22Rv1 (cell line): ENCODE results near the gene OR5K3.

Experiments used
- H3K27ac ChIP-seq: fragments of 450-650 bp; 2 replicates; pipeline ENCODE4 v1.5.1; 2017
- ZFX ChIP-seq: fragments of 450-650 bp; IDR thresholded peaks from 2 replicates; pipeline ENCODE4 v1.6.1; 2017; ENCODE audit warnings: antibody characterized with exemption, borderline replicate concordance
- TF ChIP-seq, protein P1 (sequence below): fragments of 450-650 bp; IDR thresholded peaks from 2 replicates; pipeline ENCODE4 v1.5.1; 2017; ENCODE audit warnings: mild to moderate bottlenecking

Gene OR5K3

DNA sequence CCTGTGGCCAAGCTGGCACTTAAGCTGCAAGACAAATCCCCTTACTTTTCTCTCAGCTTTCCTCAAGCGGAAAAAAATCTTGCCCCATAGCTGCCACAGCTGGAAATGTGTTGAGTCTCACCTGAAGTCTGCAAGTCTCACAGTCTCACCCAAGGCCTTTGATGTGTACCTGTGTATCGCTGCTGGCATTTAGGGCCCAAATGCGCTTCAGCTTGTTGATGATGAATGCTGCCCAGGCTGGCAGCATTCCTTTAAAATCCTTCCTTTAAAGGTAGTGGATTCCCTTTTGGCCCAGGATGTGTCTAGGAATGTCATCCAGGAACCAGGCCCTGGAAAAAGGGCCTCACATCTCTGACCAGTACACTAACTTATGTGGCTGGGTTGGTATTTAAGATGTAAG lies 29.8 kb upstream of the OR5K3 start:
- TF ChIP-seq, protein P1, sequence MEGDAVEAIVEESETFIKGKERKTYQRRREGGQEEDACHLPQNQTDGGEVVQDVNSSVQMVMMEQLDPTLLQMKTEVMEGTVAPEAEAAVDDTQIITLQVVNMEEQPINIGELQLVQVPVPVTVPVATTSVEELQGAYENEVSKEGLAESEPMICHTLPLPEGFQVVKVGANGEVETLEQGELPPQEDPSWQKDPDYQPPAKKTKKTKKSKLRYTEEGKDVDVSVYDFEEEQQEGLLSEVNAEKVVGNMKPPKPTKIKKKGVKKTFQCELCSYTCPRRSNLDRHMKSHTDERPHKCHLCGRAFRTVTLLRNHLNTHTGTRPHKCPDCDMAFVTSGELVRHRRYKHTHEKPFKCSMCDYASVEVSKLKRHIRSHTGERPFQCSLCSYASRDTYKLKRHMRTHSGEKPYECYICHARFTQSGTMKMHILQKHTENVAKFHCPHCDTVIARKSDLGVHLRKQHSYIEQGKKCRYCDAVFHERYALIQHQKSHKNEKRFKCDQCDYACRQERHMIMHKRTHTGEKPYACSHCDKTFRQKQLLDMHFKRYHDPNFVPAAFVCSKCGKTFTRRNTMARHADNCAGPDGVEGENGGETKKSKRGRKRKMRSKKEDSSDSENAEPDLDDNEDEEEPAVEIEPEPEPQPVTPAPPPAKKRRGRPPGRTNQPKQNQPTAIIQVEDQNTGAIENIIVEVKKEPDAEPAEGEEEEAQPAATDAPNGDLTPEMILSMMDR = no peak
- TF ChIP-seq ZFX = no peak
- H3K27ac ChIP-seq = no peak overlapping the region

DNA sequence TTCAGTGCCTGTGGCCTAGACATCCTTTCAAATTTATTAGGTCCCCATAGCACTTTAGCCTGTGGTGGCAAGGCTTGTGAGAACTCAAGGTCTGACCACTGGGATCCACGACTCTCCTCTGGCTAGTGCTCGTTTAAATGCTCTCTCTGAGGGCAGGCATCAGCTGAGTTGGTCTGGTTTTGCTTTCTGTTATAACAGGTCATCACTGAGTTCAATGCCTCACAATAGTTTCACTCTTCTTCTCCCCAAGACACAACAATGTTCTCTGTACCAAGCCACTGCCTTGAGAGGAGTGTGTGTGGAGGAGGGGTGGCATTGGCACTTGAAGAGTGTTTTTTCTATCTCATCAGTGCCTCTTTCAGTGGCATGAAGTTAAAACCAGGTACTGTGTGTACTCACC lies 29.2 kb upstream of the OR5K3 start:
- no peak overlapping the region for H3K27ac ChIP-seq
- no peak for TF ChIP-seq ZFX
- TF ChIP-seq, protein P1 = no peak

DNA sequence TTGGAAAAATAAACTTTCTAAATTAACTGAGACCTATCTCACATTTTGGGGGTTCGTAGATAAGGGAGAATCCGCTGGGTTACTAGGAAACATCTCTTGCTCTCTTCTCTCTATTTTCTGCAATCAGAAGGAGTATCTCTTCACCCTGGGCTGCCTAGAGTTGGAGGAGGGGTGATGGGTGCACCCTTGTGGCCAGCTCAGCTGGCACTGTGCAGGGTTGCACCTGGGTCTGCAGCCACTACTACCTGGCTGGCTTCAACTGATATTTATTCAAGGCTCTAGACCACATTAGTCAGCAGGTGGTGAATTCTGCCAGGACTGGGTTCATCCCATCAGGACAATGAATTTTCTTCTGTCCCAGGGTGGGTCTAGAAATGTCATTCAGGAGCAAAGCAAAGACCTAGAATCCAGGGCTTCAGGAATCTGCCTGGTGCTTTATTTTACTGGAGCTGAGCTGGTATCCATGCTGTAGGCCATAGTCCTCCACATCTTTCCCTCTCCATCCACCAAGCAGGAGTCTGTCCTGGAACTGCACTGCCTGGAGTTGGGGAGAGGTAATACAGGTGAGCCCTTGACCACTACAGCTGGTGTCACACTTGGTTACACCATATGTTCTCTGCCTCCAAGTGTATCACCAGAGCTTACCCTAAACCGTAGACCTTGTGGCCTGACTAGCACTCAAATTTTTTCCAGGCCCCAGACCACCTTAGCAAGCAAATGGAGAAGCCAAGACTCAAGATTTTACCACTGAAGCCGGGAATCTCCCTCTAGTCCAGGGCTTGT lies 22.8 kb upstream of the OR5K3 start:
- TF ChIP-seq ZFX = no peak
- TF ChIP-seq, protein P1 = no peak
- H3K27ac ChIP-seq = no peak overlapping the region

DNA sequence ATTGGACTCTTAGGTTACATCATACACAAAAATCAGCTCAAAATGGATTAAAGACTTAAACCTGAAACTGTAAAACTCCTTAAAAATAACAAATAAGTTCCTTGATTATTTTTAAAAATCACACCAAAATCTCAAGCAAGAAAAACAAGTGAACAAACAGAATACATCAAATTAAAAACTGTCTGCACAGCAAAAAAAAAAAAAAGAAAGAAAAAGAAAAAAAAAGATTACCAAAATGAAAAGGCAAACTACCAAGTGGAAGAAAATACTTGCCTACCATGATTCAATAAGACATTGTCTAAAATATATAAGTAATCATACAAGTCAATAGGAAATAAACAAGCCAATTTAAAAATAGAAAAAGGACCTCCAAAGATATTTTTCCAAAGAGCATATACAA lies 19.3 kb upstream of the OR5K3 start:
- TF ChIP-seq ZFX = no peak
- TF ChIP-seq, protein P1 = no peak
- no peak overlapping the region for H3K27ac ChIP-seq

DNA sequence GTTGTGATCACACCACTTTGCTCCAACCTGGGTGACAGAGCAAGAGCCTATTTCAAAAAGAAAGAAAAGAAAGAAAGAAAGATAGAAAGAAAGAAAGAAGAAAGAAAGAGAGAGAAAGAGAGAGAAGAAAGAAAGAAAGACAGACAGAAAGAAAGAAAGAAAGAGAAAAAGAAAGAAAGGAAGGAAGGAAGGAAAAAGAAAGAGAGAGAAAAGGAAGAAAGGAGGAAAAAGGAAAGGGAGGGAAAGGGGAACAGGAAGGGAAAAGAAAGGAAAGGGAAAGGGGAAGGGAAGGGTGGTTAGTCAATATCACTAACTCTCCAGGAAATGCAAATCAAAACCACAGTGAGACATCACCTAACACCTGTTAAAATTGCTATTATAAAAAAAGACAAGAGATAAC lies 18.6 kb upstream of the OR5K3 start:
- TF ChIP-seq ZFX = no peak
- TF ChIP-seq, protein P1 = no peak
- H3K27ac ChIP-seq = no peak overlapping the region

DNA sequence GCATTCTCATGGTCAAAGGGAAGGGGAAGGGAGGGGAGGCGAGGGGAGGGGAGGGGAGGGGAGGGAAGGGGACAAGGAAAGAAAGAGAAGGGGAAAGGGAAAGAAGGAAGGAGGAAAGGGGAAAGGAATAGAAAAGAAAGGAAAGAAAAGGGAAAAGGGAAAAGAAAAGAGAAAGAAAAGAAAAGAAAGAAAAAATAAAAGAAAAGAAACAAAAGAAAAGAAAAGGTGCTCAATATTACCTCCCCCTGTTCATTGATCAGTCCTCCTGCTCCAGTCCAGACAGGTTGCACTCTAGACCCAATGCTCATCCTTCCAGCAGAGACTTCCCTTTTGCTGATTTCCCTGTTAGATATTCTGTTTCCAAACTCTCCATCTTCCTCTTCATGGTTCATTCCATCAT lies 18.0 kb upstream of the OR5K3 start:
- no peak for TF ChIP-seq ZFX
- TF ChIP-seq, protein P1 = no peak
- H3K27ac ChIP-seq = no peak overlapping the region

DNA sequence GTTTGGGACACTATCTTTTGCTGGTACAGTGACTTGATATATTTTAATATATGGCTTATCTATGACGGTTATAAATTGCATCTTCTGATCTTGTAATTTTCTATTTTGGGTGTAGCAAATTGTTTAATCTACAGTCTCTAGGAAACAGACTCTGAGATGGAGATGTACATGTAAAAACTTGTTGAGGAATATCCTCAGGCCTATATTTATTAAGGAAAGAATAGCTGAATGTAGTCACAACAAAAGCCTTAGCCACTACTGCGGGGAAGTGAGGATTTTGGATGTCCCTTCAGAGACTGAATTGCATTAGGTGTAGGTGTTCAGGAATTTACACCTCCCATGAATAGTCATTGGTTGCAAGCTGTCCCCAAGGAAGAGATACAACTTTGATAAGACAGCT lies 13.8 kb upstream of the OR5K3 start:
- TF ChIP-seq, protein P1 = no peak
- TF ChIP-seq ZFX = no peak
- no peak overlapping the region for H3K27ac ChIP-seq
